Testis (tissue), 3 donors: ENCODE measurements around the gene MYRFL. TPM values are rescaled to one million over a fixed set of nuclear protein-coding genes. Genes with fewer than 3 reads are reported as not detected.

ENCODE experiments used
- DNase-seq: peaks from one replicate; pipeline ENCODE4 v3.0.0-alpha.2; 2019
- H3K27ac ChIP-seq, 2 donors: fragments of 200-600 bp; sonication (generic); one replicate each; pipeline ENCODE4 v1.5.1; 2019
- H3K27me3 ChIP-seq: fragments of 200-600 bp; sonication (generic); one replicate; pipeline ENCODE4 v1.5.1; 2019
- H3K36me3 ChIP-seq: fragments of 200-600 bp; sonication (generic); one replicate; pipeline ENCODE4 v1.5.1; 2017; ENCODE audit warnings: low read depth; ENCODE audit errors: missing control alignments
- H3K4me1 ChIP-seq: fragments of 200-600 bp; sonication (generic); one replicate; pipeline ENCODE4 v1.5.1; 2019
- H3K4me3 ChIP-seq, 2 donors: fragments of 200-600 bp; sonication (generic); one replicate each; pipeline ENCODE4 v1.5.1; 2017 to 2019
- H3K9me3 ChIP-seq: fragments of 200-600 bp; sonication (generic); one replicate; pipeline ENCODE4 v1.5.1; 2017
- POLR2A ChIP-seq: fragments of 450-650 bp; IDR thresholded peaks from one replicate; pipeline ENCODE4 v1.6.1; 2017; ENCODE audit warnings: antibody characterized with exemption, mild to moderate bottlenecking, moderate library complexity
- whole genome bisulfite sequencing, 2 donors: methylation state at CpG; one replicate each; pipeline ENCODE4 v1.1.5; 2018; 5-methylcytosine and 5-hydroxymethylcytosine counted together
- intact Hi-C: fragments of 100-400 bp; cut with DNase I; formaldehyde crosslinking; loops from one replicate; pipeline ENCODE4 v1.15.1; 2023; ENCODE audit warnings: low total_unique reads
- polyA plus RNA-seq: library from polyadenylated mRNA; stranded (reverse); fragments of 350-450 nt; fragmentation: Illumina TruSeq; extraction: RNeasy Lipid Tissue Mini Kit (QIAGEN cat#74804); gene quantifications from one replicate; pipeline ENCODE4 v1.2.3, GENCODE V29; 2014; ENCODE audit warnings: low read depth, low replicate concordance; ENCODE audit not compliant: insufficient read depth
- total RNA-seq, 2 donors: library from RNA; depleted of rRNA; stranded (reverse); fragments of >200 nt; gene quantifications; one replicate each; pipeline ENCODE4 v1.2.3, GENCODE V29; 2016
- TF ChIP-seq, protein P1 (sequence below), 3 experiments: fragments of 450-650 bp in 2 of 3; fragments of 200-600 bp in 1 of 3; sonication (generic) in 1 of 3; IDR thresholded peaks; one replicate each; pipeline ENCODE4 v1.5.1; 2016 to 2019; ENCODE audit warnings: antibody characterized with exemption in 3 of 3, mild to moderate bottlenecking in 2 of 3, moderate library complexity in 1 of 3

Gene MYRFL
- total and polyA plus RNA-seq, 3 donors from 2014 or later, result 0.87 to 8.0 (median 1.0) TPM

GRCh38 chr12:69822201-69822860, 2.7 kb upstream of the MYRFL start:
- WGBS, 2 donors, result 54 to 74% methylated on average over 3 of the region's 3 CpGs
- Histone ChIP-seq H3K4me3 (no peak overlapping the region), H3K36me3 (no peaks in the 10 kb centered on the region), H3K4me1 (no peaks in the 10 kb centered on the region), H3K9me3 (no peaks in the 10 kb centered on the region), H3K27me3 (no peaks in the 10 kb centered on the region), H3K27ac (no peak overlapping the region)
- no peak for DNase-seq
- intact Hi-C loops, result no loop called here
- TF ChIP-seq POLR2A, result no peak
- TF ChIP-seq, protein P1, sequence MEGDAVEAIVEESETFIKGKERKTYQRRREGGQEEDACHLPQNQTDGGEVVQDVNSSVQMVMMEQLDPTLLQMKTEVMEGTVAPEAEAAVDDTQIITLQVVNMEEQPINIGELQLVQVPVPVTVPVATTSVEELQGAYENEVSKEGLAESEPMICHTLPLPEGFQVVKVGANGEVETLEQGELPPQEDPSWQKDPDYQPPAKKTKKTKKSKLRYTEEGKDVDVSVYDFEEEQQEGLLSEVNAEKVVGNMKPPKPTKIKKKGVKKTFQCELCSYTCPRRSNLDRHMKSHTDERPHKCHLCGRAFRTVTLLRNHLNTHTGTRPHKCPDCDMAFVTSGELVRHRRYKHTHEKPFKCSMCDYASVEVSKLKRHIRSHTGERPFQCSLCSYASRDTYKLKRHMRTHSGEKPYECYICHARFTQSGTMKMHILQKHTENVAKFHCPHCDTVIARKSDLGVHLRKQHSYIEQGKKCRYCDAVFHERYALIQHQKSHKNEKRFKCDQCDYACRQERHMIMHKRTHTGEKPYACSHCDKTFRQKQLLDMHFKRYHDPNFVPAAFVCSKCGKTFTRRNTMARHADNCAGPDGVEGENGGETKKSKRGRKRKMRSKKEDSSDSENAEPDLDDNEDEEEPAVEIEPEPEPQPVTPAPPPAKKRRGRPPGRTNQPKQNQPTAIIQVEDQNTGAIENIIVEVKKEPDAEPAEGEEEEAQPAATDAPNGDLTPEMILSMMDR (IDR thresholded peaks at IDR 0.05), result no peak

GRCh38 chr12:69824028-69824427, 999 bp upstream of the MYRFL start:
- intact Hi-C loops, result no loop called here
- no peak overlapping the region for H3K4me3 ChIP-seq
- no peaks in the 10 kb centered on the region for H3K4me1 ChIP-seq
- DNase-seq, result no peak
- H3K27ac ChIP-seq, result no peak overlapping the region
- no peaks in the 10 kb centered on the region for H3K27me3 ChIP-seq
- no peaks in the 10 kb centered on the region for H3K9me3 ChIP-seq
- TF ChIP-seq, protein P1 (IDR thresholded peaks at IDR 0.05), result no peak
- no peak for TF ChIP-seq POLR2A
- no peaks in the 10 kb centered on the region for H3K36me3 ChIP-seq

GRCh38 chr12:69828897-69829296, 3.9 kb downstream of the MYRFL start:
- intact Hi-C loops, result no loop called here
- no peak for DNase-seq
- Histone ChIP-seq H3K36me3 (no peaks in the 10 kb centered on the region), H3K4me3 (no peak overlapping the region), H3K9me3 (no peaks in the 10 kb centered on the region), H3K4me1 (no peaks in the 10 kb centered on the region), H3K27ac (no peak overlapping the region), H3K27me3 (no peaks in the 10 kb centered on the region)
- 74 to 78% methylated on average over 5 of the region's 5 CpGs for WGBS, 2 donors
- no peak for TF ChIP-seq POLR2A
- TF ChIP-seq, protein P1 (IDR thresholded peaks at IDR 0.05), result no peak

- no peak for TF ChIP-seq POLR2A
- TF ChIP-seq, protein P1 (IDR thresholded peaks at IDR 0.05), result no peak
- 67 to 91% methylated on average over 2 of the region's 2 CpGs for WGBS, 2 donors
- Histone ChIP-seq H3K4me1 (peaks cover 9% of the 10 kb centered on the region), H3K4me3 (no peak overlapping the region), H3K27me3 (no peaks in the 10 kb centered on the region), H3K36me3 (no peaks in the 10 kb centered on the region), H3K9me3 (no peaks in the 10 kb centered on the region), H3K27ac (no peak overlapping the region)
- intact Hi-C loops, result no loop called here
- DNase-seq, result no peak
Observed at GRCh38 chr12:69833696-69834095, 8.7 kb downstream of the MYRFL start.

DNA sequence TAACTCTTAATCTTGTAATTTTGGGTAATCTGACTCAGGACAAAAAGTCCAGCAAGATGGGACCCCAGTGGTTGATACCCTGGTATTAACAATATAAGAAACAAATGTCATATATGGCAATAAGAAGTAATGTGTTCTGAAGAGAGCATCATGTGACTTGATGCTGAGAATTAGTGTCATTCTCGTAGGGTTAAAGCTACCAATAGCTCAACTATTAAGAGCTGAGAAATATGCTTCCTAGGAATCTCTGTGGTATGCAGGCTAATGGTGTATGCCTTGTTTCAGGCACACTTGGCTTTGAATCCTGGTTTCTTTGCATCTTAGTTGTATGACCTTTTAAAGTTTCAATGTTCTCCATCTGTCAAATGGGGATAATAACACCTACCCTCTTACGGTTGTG, 9.1 kb downstream of the MYRFL start:
- no peaks in the 10 kb centered on the region for H3K27me3 ChIP-seq
- H3K9me3 ChIP-seq, result no peaks in the 10 kb centered on the region
- H3K36me3 ChIP-seq, result no peaks in the 10 kb centered on the region
- H3K4me3 ChIP-seq, result no peak overlapping the region
- DNase-seq, result no peak
- intact Hi-C loops, result no loop called here
- TF ChIP-seq, protein P1 (IDR thresholded peaks at IDR 0.05), result no peak
- no peak for TF ChIP-seq POLR2A
- H3K4me1 ChIP-seq, result peaks cover 9% of the 10 kb centered on the region
- no peak overlapping the region for H3K27ac ChIP-seq
- WGBS, 2 donors, result 69 to 78% methylated on average over 2 of the region's 2 CpGs
